NK-92 treated with Interleukin-12 subunit alpha and Interleukin-12 subunit beta, amount 100 ng/mL, for 24 hours (cell line): ENCODE data around the gene TAS2R46.
"Not testable (repeated sequence)": the region's sequence is repeated elsewhere in the genome, so short reads cannot be mapped to it uniquely, and the experiment has no call there.

Source experiments
- DNase-seq: peaks from one replicate; lab custom pipeline; 2025; lab: John Stamatoyannopoulos, UW

Gene TAS2R46

GRCh38 chr12:11062194-11062593 is at the start of gene TAS2R46:
Gene TAS2R46 (minus strand): TSS chr12:11062294. CDS start chr12:11062294, 0 bp downstream.
- not testable (repeated sequence) for DNase-seq

GRCh38 chr12:11111213-11111612 is 49.1 kb upstream of the TAS2R46 start:
- not testable (repeated sequence) for DNase-seq

GRCh38 chr12:11108862-11109261 is 46.8 kb upstream of the TAS2R46 start:
- DNase-seq, result no peak

GRCh38 chr12:11107719-11108118 is 45.6 kb upstream of the TAS2R46 start:
- DNase-seq, result no peak

GRCh38 chr12:11106288-11106687 is 44.2 kb upstream of the TAS2R46 start:
- DNase-seq, result no peak

- no peak for DNase-seq
These were observed 43.5 kb upstream of the TAS2R46 start for GRCh38 chr12:11105546-11105945.

GRCh38 chr12:11094910-11095309 is 32.8 kb upstream of the TAS2R46 start:
- DNase-seq, result not testable (repeated sequence)

GRCh38 chr12:11092128-11092527 is 30.0 kb upstream of the TAS2R46 start, which contains the start of gene TAS2R43:
Gene TAS2R43 (minus strand): TSS chr12:11092313. CDS start chr12:11092229, 84 bp downstream.
- DNase-seq, result no peak

GRCh38 chr12:11089246-11089645 is 27.2 kb upstream of the TAS2R46 start:
- no peak for DNase-seq

- no peak for DNase-seq
These were observed 23.3 kb upstream of the TAS2R46 start for GRCh38 chr12:11085419-11085818.

- DNase-seq, result no peak
These were observed 19.9 kb upstream of the TAS2R46 start for GRCh38 chr12:11081987-11082386.

- DNase-seq, result no peak
These were observed 16.2 kb upstream of the TAS2R46 start for GRCh38 chr12:11078246-11078645.

GRCh38 chr12:11075642-11076041 is 13.5 kb upstream of the TAS2R46 start:
- DNase-seq, result no peak

GRCh38 chr12:11071414-11071813 is 9.3 kb upstream of the TAS2R46 start:
- DNase-seq, result no peak

GRCh38 chr12:11070999-11071398 is 8.9 kb upstream of the TAS2R46 start:
- no peak for DNase-seq

GRCh38 chr12:11069854-11070365 is 7.8 kb upstream of the TAS2R46 start:
- DNase-seq, result no peak

- DNase-seq, result no peak
These were observed 5.4 kb upstream of the TAS2R46 start for GRCh38 chr12:11067514-11067913.

GRCh38 chr12:11059784-11060183 is 2.3 kb downstream of the TAS2R46 start:
- DNase-seq, result no peak

- DNase-seq, result no peak
These were observed 3.1 kb downstream of the TAS2R46 start for GRCh38 chr12:11059041-11059440.

GRCh38 chr12:11055306-11055705 is 6.8 kb downstream of the TAS2R46 start:
- no peak for DNase-seq

- not testable (repeated sequence) for DNase-seq
These were observed 12.1 kb downstream of the TAS2R46 start for GRCh38 chr12:11049806-11050531.

- not testable (repeated sequence) for DNase-seq
These were observed 20.7 kb downstream of the TAS2R46 start for GRCh38 chr12:11041366-11041765.

GRCh38 chr12:11040162-11040561 is 21.9 kb downstream of the TAS2R46 start:
- no peak for DNase-seq

GRCh38 chr12:11039171-11039570 is 22.9 kb downstream of the TAS2R46 start:
- DNase-seq, result no peak
